Eye (tissue), 1 donor: Measurements from ENCODE around the gene PMM1.
"Not testable (repeated sequence)": the region's sequence is repeated elsewhere in the genome, so short reads cannot be mapped to it uniquely, and the experiment has no call there.

Source experiments
- DNase-seq: peaks from one replicate; pipeline ENCODE4 v3.0.0-alpha.2; 2015

PMM1 gene

GRCh38 chr22:41589391-41590241 is at the start of gene PMM1:
PMM1 (minus strand) TSS chr22:41589840; CDS start chr22:41589805, 35 bp downstream.
- DNase-seq = peak; percentile 100

GRCh38 chr22:41638748-41639147 is 49.1 kb upstream of the PMM1 start:
- no peak for DNase-seq

GRCh38 chr22:41638124-41638523 is 48.5 kb upstream of the PMM1 start:
- no peak for DNase-seq

- not testable (repeated sequence) for DNase-seq
Observed at GRCh38 chr22:41637623-41638022, 48.0 kb upstream of the PMM1 start.

GRCh38 chr22:41636467-41636866 is 46.8 kb upstream of the PMM1 start:
- no peak for DNase-seq

GRCh38 chr22:41634610-41635009 is 45.0 kb upstream of the PMM1 start:
- DNase-seq = not testable (repeated sequence)

- DNase-seq = not testable (repeated sequence)
Observed at GRCh38 chr22:41631615-41632014, 42.0 kb upstream of the PMM1 start.

GRCh38 chr22:41631115-41631514 is 41.5 kb upstream of the PMM1 start:
- DNase-seq = not testable (repeated sequence)

GRCh38 chr22:41625577-41625976 is 35.9 kb upstream of the PMM1 start:
- DNase-seq = no peak

GRCh38 chr22:41621911-41622179 is 32.2 kb upstream of the PMM1 start:
- DNase-seq = no peak

GRCh38 chr22:41621099-41621910 is 31.7 kb upstream of the PMM1 start, which contains the start of gene XRCC6:
XRCC6 (plus strand) TSS chr22:41621295; CDS start chr22:41622005, 710 bp downstream.
- peak; percentile 100 for DNase-seq

- DNase-seq = peak; percentile 69
Observed at GRCh38 chr22:41620589-41621098, 31.0 kb upstream of the PMM1 start, which contains the start of gene DESI1. DESI1 (minus strand) TSS chr22:41621043; CDS start chr22:41620839, 204 bp downstream.

- DNase-seq = no peak
Observed at GRCh38 chr22:41619979-41620588, 30.4 kb upstream of the PMM1 start.

- no peak for DNase-seq
Observed at GRCh38 chr22:41613456-41613855, 23.8 kb upstream of the PMM1 start.

- no peak for DNase-seq
Observed at GRCh38 chr22:41612603-41613306, 23.1 kb upstream of the PMM1 start.

- DNase-seq = no peak
Observed at GRCh38 chr22:41608386-41608785, 18.7 kb upstream of the PMM1 start.

GRCh38 chr22:41603873-41604332 is 14.3 kb upstream of the PMM1 start:
- DNase-seq = no peak

GRCh38 chr22:41600976-41601375 is 11.3 kb upstream of the PMM1 start:
- DNase-seq = no peak

- no peak for DNase-seq
Observed at GRCh38 chr22:41598891-41599635, 9.4 kb upstream of the PMM1 start.

GRCh38 chr22:41598081-41598480 is 8.4 kb upstream of the PMM1 start:
- no peak for DNase-seq

- no peak for DNase-seq
Observed at GRCh38 chr22:41597635-41597953, 8.0 kb upstream of the PMM1 start.
